ENCODE results near the gene EEPD1.
"Not testable (repeated sequence)": the region's sequence is repeated elsewhere in the genome, so short reads cannot be mapped to it uniquely, and the experiment has no call there.

EEPD1 gene

DNA sequence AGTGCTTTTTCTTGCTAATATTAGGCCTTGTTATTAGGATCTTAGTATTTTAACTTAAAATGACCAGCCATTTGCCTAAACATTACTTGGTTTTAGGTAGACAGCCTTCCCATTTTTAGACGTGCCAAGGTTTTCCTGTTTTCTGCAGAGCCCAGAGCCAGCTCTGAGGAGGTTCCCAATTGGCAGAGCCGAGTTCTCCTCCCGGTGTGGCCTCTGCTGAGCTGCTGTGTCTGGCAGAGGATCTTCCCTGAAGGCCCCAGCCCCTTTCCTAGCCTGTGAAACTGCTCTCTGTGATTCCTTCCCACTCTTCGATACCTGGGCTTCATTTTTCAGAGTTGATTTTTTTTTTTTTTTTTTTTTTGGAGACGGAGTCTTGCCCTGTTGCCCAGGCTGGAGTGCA is 91.4 kb downstream of the EEPD1 start:
- H3K4me1 ChIP-seq (ENCODE audit: control insufficient read depth, insufficient read depth, low read length) = no peaks in the 10 kb centered on the region
- peaks cover 4% of the 10 kb centered on the region; the same call in 1 of the 2 replicates for H3K9me3 ChIP-seq (ENCODE audit: control insufficient read depth, insufficient read depth, low read depth, low read length)
- no peaks in the 10 kb centered on the region for H3K36me3 ChIP-seq (ENCODE audit: control insufficient read depth, insufficient read depth, low read length)
- no peaks in the 10 kb centered on the region for H3K27me3 ChIP-seq (ENCODE audit: control insufficient read depth, insufficient read depth, low read length)
- no peak overlapping the region for H3K4me3 ChIP-seq (ENCODE audit: low read depth, low read length)
- H3K27ac ChIP-seq (ENCODE audit: low read depth, low read length) = no peak overlapping the region
- no peak overlapping the region for H3K9ac ChIP-seq (ENCODE audit: low read length)

DNA sequence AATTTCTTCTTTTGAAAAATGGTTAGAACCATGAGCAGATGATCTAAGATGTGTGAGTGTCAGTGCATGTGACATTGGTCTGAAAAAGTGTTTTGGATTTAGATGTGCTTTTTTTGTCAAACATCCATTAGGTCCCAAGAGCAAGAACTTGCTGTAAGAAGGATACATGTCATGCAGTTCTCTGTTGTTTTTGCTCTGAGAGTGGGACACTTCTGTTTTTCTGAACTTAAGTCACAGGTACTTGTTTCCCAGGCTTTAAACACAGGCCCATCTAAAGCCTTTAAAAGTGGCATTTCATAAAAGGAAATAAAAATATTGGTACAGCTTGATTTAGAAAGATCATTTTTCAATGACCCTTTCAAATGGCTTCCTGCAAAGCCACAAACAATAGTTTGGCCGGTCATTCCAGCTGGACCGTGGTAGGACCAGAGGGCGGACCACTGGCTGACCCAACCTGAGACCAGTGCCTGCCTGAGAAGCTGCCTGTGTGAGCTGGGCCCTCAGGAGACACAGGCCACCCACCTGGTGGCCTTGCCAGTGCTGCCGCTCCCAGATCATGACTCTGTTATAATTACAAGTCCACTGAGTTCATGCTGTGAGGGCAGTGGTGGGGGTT is 92.7 kb downstream of the EEPD1 start:
- Histone ChIP-seq H3K9me3 (ENCODE audit: control insufficient read depth, insufficient read depth, low read depth, low read length) (peaks cover under 1% of the 10 kb centered on the region; the same call in 1 of the 2 replicates), H3K9ac (ENCODE audit: low read length) (no peak overlapping the region), H3K4me1 (ENCODE audit: control insufficient read depth, insufficient read depth, low read length) (no peaks in the 10 kb centered on the region), H3K4me3 (ENCODE audit: low read depth, low read length) (no peak overlapping the region), H3K27me3 (ENCODE audit: control insufficient read depth, insufficient read depth, low read length) (no peaks in the 10 kb centered on the region), H3K36me3 (ENCODE audit: control insufficient read depth, insufficient read depth, low read length) (no peaks in the 10 kb centered on the region), H3K27ac (ENCODE audit: low read depth, low read length) (no peak overlapping the region)

DNA sequence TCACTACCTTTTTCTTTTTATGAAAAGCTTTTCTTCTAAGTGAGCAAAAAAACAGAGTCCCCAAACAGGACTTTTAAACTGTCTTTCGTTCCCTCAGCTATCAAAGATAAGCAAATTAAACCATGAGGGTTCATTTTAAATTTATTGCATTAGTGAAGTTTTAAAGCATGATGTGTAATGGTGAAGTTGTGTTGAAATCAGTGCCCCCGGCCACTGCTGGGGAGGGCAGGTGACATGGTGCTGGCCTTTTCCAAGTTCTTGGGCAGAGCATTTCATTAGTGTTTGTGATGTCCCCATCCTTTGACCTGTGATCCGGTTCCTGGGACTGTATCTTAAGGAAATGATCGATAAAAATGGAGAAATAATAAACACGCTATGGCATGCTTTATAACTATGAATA is 96.0 kb downstream of the EEPD1 start:
- no peaks in the 10 kb centered on the region for H3K27me3 ChIP-seq (ENCODE audit: control insufficient read depth, insufficient read depth, low read length)
- H3K4me1 ChIP-seq (ENCODE audit: control insufficient read depth, insufficient read depth, low read length) = no peaks in the 10 kb centered on the region
- no peak overlapping the region for H3K9ac ChIP-seq (ENCODE audit: low read length)
- no peak overlapping the region for H3K27ac ChIP-seq (ENCODE audit: low read depth, low read length)
- H3K9me3 ChIP-seq (ENCODE audit: control insufficient read depth, insufficient read depth, low read depth, low read length) = peaks cover 5% of the 10 kb centered on the region
- no peaks in the 10 kb centered on the region for H3K36me3 ChIP-seq (ENCODE audit: control insufficient read depth, insufficient read depth, low read length)
- H3K4me3 ChIP-seq (ENCODE audit: low read depth, low read length) = no peak overlapping the region

DNA sequence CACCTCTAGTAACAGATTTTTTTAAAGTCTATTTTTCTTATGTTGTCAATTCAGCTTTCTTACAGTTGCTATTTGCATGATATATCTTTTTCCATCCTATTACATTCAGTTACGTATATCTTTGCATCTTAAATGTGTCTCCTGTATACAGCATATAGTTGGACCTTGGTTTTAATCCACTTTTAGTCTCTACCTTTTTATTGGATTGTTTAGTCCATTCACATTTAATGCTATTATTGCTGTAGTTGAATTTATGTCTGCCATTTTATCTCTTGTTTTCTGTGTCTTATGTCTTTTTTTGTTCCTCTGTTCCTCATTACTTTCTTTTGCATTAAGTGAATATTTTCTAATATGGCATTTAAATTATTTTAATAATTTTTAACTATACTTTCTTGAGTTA is 100.6 kb downstream of the EEPD1 start:
- no peaks in the 10 kb centered on the region for H3K36me3 ChIP-seq (ENCODE audit: control insufficient read depth, insufficient read depth, low read length)
- peaks cover 6% of the 10 kb centered on the region for H3K4me1 ChIP-seq (ENCODE audit: control insufficient read depth, insufficient read depth, low read length)
- H3K27me3 ChIP-seq (ENCODE audit: control insufficient read depth, insufficient read depth, low read length) = no peaks in the 10 kb centered on the region
- H3K4me3 ChIP-seq (ENCODE audit: low read depth, low read length) = no peak overlapping the region
- no peak overlapping the region for H3K27ac ChIP-seq (ENCODE audit: low read depth, low read length)
- no peak overlapping the region for H3K9ac ChIP-seq (ENCODE audit: low read length)
- H3K9me3 ChIP-seq (ENCODE audit: control insufficient read depth, insufficient read depth, low read depth, low read length) = peaks cover 10% of the 10 kb centered on the region

DNA sequence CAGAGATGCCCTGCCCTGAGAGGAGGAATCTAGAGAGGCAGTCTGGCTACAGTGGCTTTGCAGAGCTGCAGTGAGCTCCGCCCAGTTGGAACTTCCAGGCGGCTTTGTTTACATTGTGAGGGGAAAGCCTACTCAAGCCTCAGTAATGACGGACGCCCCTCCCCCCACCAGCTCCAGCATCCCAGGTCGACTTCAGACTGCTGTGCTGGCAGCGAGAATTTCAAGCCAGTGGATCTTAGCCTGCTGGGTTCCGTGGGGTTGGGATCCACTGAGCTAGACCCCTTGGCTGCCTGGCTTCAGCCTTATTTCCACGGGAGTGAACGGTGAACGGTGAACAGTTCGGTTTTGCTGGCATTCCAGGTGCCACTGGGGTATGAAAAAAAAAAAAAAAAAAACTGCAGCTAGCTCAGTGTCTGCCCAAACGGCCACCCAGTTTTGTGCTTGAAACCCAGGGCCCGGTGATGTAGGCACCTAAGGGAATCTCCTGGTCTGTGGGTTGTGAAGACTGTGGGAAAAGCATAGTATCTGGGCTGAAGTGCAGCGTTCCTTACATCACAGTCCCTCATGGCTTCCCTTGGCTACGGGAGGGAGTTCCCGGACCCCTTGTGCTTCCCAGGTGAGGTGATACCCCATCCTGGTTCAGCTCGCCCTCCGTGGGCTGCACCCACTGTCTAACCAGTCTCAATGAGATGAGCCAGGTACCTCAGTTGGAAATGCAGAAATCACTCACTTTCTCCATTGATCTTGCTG is 105.6 kb downstream of the EEPD1 start:
- H3K4me3 ChIP-seq (ENCODE audit: low read depth, low read length) = peak overlapping the region; percentile 34
- H3K4me1 ChIP-seq (ENCODE audit: control insufficient read depth, insufficient read depth, low read length) = peaks cover 11% of the 10 kb centered on the region
- peak overlapping the region; percentile 14 for H3K9ac ChIP-seq (ENCODE audit: low read length)

DNA sequence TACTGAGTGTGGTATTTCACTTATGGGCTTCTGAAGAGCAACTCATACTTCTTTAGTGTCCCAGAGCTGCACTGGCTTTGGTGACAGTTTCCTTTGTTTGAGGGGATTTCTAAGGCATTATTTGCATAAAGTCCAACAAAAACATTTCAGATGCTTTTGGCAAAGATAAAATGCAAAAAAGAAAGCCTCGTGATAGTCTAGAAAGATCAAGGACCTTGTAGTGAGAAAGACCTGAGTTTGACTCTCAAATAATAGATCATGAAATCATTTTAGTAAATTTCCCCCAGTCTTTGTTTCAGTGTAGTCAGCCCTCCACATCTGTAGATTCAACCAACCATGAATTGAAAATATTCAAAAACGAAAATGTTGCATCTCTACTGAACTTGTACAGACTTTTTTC is 107.4 kb downstream of the EEPD1 start:
- Histone ChIP-seq H3K9ac (ENCODE audit: low read length) (no peak overlapping the region), H3K27me3 (ENCODE audit: control insufficient read depth, insufficient read depth, low read length) (no peaks in the 10 kb centered on the region), H3K9me3 (ENCODE audit: control insufficient read depth, insufficient read depth, low read depth, low read length) (0 out of 2 replicates have a peak, but pooled peaks cover 3% of the 10 kb centered on the region), H3K27ac (ENCODE audit: low read depth, low read length) (no peak overlapping the region), H3K4me3 (ENCODE audit: low read depth, low read length) (no peak overlapping the region), H3K36me3 (ENCODE audit: control insufficient read depth, insufficient read depth, low read length) (no peaks in the 10 kb centered on the region), H3K4me1 (ENCODE audit: control insufficient read depth, insufficient read depth, low read length) (peaks cover 18% of the 10 kb centered on the region)

More for the DNA sequence above, 105.6 kb downstream of the EEPD1 start:
- H3K27me3 ChIP-seq (ENCODE audit: control insufficient read depth, insufficient read depth, low read length); H3K9me3 ChIP-seq (ENCODE audit: control insufficient read depth, insufficient read depth, low read depth, low read length); H3K36me3 ChIP-seq (ENCODE audit: control insufficient read depth, insufficient read depth, low read length); H3K27ac ChIP-seq (ENCODE audit: low read depth, low read length): not testable (repeated sequence)

DNA sequence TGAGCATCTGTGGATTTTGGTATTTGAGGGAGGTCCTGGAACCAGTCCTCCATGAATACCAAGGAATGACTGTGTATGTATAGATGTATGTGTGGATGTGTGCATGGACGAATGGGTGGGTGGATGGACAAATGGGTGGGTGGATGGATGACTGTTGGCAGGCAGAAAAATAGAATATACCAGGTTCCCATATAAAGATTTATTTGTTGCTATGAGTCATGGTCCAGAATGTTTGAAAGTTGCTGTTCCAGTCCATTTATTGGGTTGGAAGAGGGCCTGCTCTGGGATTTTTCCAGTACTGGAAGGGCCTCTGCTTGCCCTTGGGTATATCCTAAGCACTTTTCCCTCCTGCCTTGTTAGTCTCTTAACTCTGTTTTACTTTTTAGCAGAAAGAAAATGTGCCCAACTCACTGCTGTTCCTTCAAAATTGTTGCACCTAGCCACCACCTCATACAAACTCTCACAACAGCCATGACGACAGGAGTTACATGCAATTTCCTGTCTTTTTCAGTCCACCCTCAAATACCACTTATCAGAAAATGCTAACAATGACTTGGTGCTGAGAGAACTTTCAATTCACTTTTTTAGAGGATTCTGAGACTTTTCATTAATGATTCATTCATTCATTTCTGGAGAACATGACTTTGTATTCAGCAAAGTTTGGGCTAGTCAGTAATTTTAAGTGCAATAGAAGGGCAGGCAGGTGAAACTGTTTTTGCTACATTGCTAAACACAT is 108.1 kb downstream of the EEPD1 start:
- no peaks in the 10 kb centered on the region for H3K9me3 ChIP-seq (ENCODE audit: control insufficient read depth, insufficient read depth, low read depth, low read length)
- no peak overlapping the region for H3K27ac ChIP-seq (ENCODE audit: low read depth, low read length)
- no peak overlapping the region for H3K9ac ChIP-seq (ENCODE audit: low read length)
- H3K27me3 ChIP-seq (ENCODE audit: control insufficient read depth, insufficient read depth, low read length) = no peaks in the 10 kb centered on the region
- peaks cover 25% of the 10 kb centered on the region for H3K4me1 ChIP-seq (ENCODE audit: control insufficient read depth, insufficient read depth, low read length)
- no peak overlapping the region for H3K4me3 ChIP-seq (ENCODE audit: low read depth, low read length)
- H3K36me3 ChIP-seq (ENCODE audit: control insufficient read depth, insufficient read depth, low read length) = no peaks in the 10 kb centered on the region

DNA sequence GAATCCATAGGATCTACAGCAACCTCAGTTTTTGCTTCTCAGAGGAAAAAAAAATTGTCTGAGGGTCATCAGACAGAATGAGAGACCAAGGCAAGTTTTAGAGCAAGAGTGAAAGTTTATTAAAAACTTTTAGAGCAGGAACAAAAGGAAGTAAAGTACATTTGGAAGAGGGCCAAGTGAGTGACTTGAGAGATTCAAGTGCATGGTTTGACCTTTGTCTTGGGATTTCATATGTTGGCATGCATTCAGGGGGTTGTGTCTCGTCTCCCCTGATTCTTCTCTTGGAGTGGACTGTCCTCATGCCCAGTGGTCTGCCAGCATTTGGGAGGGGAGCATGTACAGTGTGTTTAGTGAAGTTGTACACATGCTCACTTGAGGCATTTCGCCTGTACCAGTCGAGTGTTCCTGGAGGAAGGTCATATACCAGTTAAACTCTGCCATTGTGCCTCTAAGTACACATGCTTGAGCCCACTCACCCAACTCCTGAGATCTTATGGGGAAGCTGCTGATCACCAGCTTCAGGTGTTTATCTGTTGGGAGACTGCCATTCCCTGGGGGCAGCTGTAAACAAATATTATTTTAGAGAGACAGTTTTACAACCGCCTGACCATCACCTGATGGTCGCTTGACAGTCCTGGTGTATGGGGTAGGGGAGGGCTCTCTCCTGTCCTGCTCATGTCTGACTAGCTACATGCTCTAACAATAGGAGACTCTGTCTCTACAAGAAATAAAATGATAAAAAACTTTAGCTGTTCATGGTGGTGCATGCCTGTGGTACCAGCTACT is 109.4 kb downstream of the EEPD1 start:
- Histone ChIP-seq H3K27ac (ENCODE audit: low read depth, low read length) (no peak overlapping the region), H3K4me3 (ENCODE audit: low read depth, low read length) (no peak overlapping the region), H3K27me3 (ENCODE audit: control insufficient read depth, insufficient read depth, low read length) (no peaks in the 10 kb centered on the region), H3K9ac (ENCODE audit: low read length) (no peak overlapping the region), H3K4me1 (ENCODE audit: control insufficient read depth, insufficient read depth, low read length) (peaks cover 27% of the 10 kb centered on the region), H3K36me3 (ENCODE audit: control insufficient read depth, insufficient read depth, low read length) (no peaks in the 10 kb centered on the region), H3K9me3 (ENCODE audit: control insufficient read depth, insufficient read depth, low read depth, low read length) (no peaks in the 10 kb centered on the region)

DNA sequence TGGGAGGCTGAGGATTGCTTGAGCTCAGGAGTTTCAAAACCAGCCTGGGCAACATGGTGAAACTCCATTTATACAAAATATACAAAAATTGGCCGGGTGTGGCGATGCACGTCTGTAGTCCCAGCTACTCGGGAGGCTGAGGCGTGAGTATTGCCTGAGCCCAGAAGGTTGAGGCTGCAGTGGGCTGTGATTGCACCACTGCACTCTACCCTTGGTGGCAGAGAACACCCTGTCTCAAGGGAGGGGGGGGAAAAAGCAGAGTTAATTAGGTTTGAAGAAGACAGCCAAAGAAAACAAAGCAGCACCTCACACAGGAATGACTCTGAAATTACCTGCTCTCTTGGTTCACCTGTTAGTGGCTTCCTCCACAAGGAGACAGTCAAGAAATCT is 110.0 kb downstream of the EEPD1 start:
- Histone ChIP-seq H3K4me1 (ENCODE audit: control insufficient read depth, insufficient read depth, low read length) (peaks cover 23% of the 10 kb centered on the region), H3K9me3 (ENCODE audit: control insufficient read depth, insufficient read depth, low read depth, low read length) (no peaks in the 10 kb centered on the region), H3K4me3 (ENCODE audit: low read depth, low read length) (no peak overlapping the region), H3K27me3 (ENCODE audit: control insufficient read depth, insufficient read depth, low read length) (no peaks in the 10 kb centered on the region), H3K9ac (ENCODE audit: low read length) (no peak overlapping the region), H3K36me3 (ENCODE audit: control insufficient read depth, insufficient read depth, low read length) (no peaks in the 10 kb centered on the region), H3K27ac (ENCODE audit: low read depth, low read length) (no peak overlapping the region)

DNA sequence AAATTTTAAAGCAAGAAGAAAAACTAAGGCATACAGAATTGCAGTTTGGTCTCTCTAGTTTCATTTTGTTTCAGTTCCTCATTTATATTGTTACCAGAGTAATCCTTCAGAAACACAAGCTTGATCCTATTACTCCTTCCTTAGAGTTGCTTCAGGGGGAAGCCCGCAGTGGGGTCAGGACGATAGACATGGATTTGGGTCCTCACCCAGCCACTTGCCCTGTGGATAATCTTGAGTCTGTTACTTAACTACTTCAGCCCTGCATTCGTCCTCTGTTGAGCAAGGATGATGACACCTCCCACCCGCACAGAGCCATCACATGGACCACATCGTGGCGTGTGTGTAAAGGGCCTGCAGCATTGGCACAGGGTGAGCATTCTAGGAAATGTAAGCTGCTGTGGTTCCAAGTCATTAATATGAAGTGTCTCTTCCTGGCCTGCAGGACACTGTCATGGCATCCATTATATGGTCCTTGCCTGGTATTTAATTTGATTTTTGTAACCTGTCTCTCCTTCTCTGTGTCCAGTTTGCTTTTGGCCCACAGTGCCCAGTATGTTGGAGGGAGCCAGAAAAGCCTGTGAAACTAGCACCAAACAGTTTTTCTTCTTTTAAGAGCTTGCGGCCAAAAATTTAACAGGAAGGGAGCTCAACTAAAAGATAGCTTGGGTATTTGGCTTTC is 111.2 kb downstream of the EEPD1 start:
- Histone ChIP-seq H3K9me3 (ENCODE audit: control insufficient read depth, insufficient read depth, low read depth, low read length) (no peaks in the 10 kb centered on the region), H3K4me3 (ENCODE audit: low read depth, low read length) (no peak overlapping the region), H3K27me3 (ENCODE audit: control insufficient read depth, insufficient read depth, low read length) (no peaks in the 10 kb centered on the region), H3K36me3 (ENCODE audit: control insufficient read depth, insufficient read depth, low read length) (no peaks in the 10 kb centered on the region), H3K4me1 (ENCODE audit: control insufficient read depth, insufficient read depth, low read length) (peaks cover 16% of the 10 kb centered on the region), H3K27ac (ENCODE audit: low read depth, low read length) (no peak overlapping the region), H3K9ac (ENCODE audit: low read length) (no peak overlapping the region)
